Right ventricle myocardium superior (tissue), 1 donor: Measurements from ENCODE around the gene CENPP. TPM values are rescaled to one million over a fixed set of nuclear protein-coding genes. Genes with fewer than 3 reads are reported as not detected.
A peak's percentile ranks its signal among the peaks of the same experiment; 100 is the strongest.

ENCODE experiments used
- ATAC-seq: fragments of 200-7000 bp; cut with Tn5 transposase; one replicate; pipeline ENCODE4 v1.9.1; 2020; ENCODE audit warnings: mild to moderate bottlenecking; ENCODE audit not compliant: poor library complexity
- DNase-seq: peaks from one replicate; pipeline ENCODE4 v3.0.0-alpha.2; 2020
- intact Hi-C: fragments of 100-400 bp; cut with DNase I; formaldehyde crosslinking; loops from one replicate; pipeline ENCODE4 v1.11.2; 2022
- total RNA-seq: library from RNA; stranded (reverse); fragmentation: NEBNext Ultra II Directional; extraction: Animal tissue kit (Norgen Biotek cat#: 25700); gene quantifications from one replicate; pipeline ENCODE4 v1.2.1, GENCODE V29; 2021
- donor health status: DM: no; HTN: yes; CAD: no; lungs with severe emphysema.

The CENPP gene
- total RNA-seq, 1 donor from 2014 or later: 3.0 TPM

DNA sequence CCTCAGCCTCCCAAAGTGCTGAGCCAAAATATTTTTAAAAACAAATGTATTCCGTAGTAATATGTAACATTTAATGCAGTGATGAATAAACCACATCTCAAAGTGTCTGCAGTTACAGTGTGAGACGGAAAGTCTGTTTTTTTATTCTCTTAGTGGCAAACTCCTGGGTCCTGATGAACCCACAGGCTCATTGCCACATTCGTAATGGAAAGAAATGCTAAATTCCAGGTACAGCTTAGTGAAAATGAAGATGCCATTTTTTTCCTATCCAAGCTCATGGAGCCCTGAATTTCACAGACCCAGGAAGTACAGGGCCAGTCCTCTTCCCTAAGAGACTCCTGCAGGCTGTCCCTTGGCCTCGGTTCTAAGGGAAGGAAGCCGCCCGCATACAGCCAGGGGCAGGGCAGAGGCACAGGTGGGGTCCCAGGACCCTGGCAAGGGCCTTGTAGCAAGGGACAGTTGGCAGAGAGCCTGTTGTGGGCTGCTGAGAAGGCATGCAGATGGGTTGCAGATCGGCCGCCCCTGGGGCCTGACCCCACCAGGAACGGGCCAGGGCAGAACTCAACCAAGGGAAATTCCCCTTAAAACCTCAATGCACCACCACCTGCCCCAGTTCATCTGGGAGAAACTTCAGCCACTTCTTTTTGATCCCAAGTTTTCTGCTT lies 308.0 kb downstream of the CENPP start:
- no peak for ATAC-seq
- intact Hi-C loops: loop anchor here (2.0 to 10.0 kb wide), 2 partner anchors 291 to 489 kb away; no protein-coding TSS in a partner anchor
- no peak for DNase-seq

DNA sequence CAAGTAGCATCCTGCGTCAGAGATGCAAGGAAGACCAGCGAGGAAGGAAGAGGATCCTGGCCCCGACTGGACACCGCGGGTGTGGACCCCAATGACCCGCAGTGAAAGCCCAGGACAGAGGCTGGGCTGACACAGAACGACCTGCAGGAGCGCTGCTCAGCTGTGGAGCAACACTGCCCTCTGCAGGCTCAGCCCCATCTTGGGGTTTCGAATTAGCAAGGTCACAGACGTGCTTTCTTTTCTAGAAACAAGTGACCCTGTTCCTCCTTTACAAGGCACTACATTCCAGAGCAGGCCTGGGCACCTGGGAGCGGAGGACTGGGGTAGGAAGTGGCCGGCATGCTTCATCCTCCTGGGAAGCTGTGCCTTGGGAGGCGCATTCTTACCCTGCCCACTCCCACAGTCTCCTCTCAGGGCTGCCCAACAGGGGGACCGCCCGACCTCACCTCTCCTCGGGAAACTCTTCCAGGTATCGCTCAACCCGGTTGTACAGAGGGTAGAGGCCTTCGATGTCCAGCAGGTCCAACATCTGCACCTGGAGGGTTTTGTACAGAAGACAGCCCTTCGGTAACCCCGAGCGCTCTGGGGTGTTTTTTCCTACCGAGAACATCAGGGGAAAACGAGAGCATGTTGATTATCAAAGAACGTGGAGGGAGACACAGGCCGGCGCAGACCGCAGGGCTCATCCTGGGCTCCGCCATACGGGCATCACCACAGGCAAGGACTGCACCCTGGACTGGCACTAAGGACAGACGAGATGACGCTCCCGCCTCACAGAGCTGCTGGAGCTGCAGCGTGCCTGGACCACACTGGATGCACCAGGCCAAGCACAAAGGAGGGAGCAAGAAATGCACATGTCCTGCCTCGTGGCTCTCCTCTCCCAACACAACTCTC lies 309.2 kb downstream of the CENPP start:
- intact Hi-C loops: loop anchor here (2.0 to 10.0 kb wide), 2 partner anchors 292 to 490 kb away; no protein-coding TSS in a partner anchor
- DNase-seq (peak; percentile 88), ATAC-seq (peak; percentile 94)

DNA sequence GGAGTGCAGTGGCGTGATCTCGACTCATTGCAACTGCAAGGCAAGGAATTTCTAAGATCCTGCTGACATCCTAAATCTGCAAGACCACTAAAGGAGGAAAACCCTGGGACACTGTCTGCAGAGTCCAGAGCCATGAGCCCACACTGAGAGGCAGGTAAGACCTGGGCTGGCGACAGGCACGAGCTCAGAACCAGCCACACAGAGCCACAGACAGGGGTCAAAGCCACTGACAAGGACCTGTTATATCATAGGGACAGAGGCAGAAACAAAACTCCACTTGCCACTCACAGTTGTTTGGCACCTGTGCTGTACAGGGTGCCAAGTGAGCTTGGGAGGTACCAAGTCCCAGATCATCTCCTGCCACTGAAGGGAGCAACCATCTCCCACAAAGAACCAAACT lies 310.0 kb downstream of the CENPP start:
- intact Hi-C loops: loop anchor here (2.0 to 10.0 kb wide), 2 partner anchors 293 to 491 kb away; no protein-coding TSS in a partner anchor
- ATAC-seq: no peak
- DNase-seq: no peak

DNA sequence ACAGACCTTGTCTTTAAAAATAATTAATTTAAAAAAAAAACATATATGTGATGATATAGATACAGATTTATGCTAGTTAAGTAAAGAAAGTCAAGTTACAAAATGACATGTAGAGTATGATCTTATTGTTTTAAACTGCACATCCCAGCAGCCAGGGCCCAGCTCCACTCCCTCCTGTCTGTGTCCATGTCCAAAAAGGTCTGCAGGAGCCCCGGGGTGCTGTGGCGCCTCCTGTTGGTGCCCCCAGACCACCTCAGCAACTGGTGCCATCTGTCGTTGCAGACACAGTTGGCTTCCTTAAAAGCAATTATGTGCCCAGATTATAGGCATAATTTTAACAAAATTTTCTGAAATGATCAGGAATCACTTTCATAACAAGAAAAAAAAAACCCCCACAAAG lies 310.9 kb downstream of the CENPP start:
- DNase-seq: no peak
- intact Hi-C loops: loop anchor here (10.0 kb wide), 1 partner anchor 492 kb away; no protein-coding TSS in a partner anchor

DNA sequence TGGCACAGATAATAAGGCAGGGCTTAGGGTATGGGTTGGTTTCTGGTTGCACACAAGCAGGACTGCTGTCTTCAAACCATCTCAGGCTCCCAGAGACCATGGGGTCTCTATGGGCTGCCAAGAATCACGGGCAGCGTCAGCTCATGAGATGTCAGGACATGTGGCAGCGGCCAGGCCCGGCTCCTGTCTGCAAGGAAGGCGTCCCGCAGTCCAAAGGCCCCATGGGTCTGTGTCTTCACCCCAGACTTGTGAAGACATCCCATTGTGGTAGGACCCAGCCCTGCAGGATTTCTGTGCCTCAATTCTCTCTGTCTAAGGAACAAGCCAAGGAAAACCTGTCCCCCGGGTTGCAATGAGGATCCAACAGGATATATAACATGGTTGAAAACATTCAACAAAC lies 311.6 kb downstream of the CENPP start:
- no peak for DNase-seq
- intact Hi-C loops: loop anchor here (10.0 kb wide), 1 partner anchor 493 kb away; no protein-coding TSS in a partner anchor
- no peak for ATAC-seq

More for the DNA sequence above, 310.9 kb downstream of the CENPP start:
- no peak for ATAC-seq

DNA sequence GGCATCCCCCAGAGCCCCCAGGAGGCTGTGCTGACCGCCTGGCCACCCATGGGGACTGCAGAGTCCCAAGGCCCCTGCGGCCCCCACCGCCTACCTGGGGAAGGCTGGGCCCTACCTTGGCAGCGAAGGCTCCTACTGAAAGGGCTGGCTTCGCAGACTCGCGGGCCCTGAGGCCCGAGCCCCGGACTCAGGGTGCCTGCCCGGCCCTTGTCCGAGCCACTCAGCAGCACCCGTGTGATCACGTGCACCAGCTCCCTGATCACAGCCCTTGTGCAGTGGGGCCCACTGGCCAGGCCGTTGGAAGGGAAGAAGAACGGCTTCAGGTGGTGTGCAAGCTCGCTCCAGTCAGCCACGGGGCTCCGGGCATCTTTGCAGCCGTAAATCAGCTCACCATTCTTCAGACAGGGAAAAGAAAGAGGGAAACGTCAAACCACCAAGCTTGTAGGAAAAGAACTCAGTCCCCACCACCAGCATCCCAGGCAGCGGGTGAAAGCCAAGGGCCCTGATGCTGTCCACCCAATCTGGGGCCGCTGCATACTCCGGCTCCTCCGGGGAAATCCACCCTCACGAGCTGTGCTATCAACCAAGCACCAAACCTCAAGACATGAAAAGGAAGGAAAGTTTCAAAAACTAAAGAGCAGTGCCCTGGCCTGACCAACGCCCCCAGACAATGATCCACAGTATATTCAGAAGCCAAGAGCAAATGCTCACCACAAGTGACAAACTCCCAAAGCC lies 312.3 kb downstream of the CENPP start:
- ATAC-seq (no peak), DNase-seq (no peak)
- intact Hi-C loops: loop anchor here (10.0 kb wide), 1 partner anchor 493 kb away; no protein-coding TSS in a partner anchor

DNA sequence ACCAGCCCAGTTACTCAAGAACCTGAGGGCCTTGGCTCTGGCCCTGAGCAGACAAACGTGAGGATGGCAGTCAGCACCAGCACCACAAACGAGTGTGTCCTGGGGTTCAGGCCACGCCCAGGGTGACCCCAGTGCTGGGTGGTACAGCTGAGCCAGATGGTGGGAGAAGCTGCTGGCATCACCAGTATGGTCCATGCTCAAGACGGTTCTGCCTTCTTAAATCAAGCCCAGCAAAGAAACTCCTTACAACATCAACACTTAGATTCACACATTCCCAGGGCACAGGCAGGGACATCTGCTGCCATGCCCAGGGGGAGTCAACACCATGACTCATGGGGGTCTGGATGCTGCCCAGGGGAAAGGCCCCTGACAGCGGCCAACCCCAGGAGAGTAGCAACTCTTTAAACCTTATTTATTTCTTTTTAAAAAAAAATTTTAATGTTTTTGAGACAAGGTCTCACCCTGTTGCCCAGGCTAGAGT lies 312.9 kb downstream of the CENPP start:
- no peak for ATAC-seq
- intact Hi-C loops: loop anchor here (10.0 kb wide), 1 partner anchor 494 kb away; no protein-coding TSS in a partner anchor
- DNase-seq: no peak

DNA sequence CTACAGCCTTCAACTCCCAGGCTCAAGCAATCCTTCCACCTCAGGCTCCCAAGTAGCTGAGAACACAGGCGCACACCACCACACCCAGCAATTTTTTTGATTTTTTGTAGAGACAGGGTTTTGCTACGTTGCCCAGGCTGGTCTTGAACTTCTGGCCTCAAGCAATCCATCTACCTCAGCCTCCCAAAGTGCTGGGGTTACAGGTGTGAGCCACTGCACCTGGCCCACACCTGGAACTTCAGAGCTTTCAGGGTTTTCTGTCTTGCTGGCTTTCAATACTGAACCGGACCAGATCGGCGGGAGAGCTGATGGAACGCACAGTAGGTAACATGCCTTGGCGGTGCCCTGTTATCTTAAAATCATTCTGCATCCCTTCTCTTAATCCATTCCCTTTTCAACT lies 313.4 kb downstream of the CENPP start:
- ATAC-seq: no peak
- intact Hi-C loops: loop anchor here (10.0 kb wide), 1 partner anchor 494 kb away; no protein-coding TSS in a partner anchor
- no peak for DNase-seq

DNA sequence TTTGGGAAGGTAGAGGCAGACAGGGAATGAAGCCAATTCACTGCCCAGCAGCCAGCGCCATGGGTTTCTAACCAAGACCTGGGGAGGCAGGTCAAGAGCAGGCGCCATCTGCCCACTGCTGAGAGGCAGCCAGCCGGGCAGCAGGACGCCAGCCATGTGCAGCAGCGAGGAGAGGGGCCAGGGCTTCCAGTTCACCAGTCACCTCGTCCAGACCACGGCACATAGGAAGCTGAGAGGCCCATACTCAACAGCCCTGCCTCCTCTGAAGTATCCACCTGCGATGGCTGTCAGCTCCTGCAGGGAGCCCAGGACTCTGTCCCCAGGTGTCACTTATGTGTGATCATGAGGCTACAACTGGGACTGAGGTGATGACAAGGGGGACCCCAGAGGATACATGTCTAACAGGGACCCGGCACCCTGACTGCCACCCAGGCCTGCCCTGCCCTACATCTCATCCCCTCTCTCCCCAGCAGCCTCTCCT lies 314.1 kb downstream of the CENPP start:
- intact Hi-C loops: loop anchor here (10.0 kb wide), 1 partner anchor 495 kb away; no protein-coding TSS in a partner anchor
- DNase-seq (no peak), ATAC-seq (no peak)

DNA sequence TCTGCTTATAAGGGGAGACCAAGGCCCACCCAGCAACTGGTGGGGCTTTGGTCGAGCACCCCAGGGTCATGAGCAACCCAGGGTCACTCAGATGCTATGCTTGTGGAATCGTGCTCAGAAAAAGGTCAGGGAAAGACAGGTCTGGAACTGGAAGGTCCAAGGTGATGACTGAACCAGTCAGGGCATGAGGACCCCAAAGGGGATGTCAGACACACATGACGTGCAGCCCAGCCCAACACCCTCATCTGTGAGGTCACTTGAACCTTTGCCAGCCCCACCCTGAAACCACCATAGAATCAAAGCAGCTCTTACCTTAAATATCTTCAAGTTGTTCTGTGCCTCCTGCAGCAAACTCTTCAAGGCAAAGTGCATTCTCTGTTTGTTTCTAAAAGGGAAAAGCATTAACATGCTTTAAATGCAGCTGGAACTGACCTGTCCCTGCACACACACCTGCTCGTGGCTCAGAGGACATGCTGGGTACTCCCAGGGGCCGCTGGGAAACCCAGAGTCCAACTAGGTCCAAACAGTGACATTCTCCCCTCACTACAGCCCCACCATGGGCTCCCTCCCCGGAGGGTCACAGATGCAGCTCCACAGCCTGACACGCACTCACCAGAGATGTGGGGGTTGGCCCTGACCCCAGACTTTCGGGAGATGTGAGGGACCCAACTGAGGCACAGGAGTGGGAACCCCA lies 314.8 kb downstream of the CENPP start:
- no peak for ATAC-seq
- intact Hi-C loops: no loop called here
- no peak for DNase-seq

DNA sequence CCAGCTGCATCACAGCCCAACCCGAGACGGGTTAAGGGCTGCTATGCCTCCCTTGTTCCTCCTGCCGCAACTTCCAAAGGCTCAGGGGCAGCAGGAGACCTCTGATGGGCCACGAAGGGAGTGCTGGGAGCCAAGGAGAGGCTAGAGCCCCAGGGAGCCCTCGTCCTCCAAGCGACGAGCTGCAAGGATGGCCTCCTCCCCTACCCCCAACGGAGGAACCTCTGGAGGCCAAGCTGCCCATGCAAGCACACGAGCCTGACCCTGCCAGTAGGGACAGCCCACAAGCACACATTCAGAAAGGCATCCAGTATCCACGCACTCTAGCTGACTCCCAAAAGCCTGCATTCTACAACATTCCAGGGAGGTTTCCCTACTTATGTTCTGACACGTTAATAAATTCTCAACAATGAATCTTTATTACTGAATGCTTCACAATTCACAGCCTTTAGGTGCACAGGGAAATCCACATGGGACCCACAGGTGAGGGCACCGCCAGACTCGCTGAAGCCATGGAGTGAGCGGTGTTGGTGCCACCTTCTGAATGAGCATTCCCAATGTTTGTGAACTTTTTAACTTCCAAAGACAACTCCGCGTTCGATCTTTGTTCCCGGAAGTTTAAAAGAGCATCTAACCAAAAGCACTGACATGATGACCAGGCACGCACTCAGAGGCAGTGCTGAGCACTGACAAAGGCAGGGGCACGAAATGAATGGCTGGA lies 315.5 kb downstream of the CENPP start:
- DNase-seq (no peak), ATAC-seq (no peak)
- intact Hi-C loops: no loop called here

DNA sequence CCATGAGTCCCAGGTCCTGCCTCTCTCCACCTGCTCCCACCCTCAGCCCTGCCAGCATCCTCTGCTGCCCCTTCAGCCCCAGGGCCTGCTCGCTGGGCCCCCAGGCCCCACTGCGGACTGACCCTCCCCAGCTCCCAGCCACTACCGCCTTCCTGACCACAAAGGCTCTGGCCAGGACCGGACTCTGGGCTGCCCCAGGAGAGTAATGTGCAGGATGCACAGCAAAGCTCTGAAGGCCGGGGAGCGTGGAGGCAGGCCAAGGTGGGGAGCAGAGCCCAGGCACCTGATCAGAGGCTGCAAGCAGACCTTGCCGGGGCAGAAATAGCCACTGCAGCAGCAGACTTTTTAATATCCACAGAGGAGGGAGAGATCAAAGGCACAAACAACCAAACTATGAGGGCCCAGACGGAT lies 316.3 kb downstream of the CENPP start:
- intact Hi-C loops: no loop called here
- no peak for ATAC-seq

DNA sequence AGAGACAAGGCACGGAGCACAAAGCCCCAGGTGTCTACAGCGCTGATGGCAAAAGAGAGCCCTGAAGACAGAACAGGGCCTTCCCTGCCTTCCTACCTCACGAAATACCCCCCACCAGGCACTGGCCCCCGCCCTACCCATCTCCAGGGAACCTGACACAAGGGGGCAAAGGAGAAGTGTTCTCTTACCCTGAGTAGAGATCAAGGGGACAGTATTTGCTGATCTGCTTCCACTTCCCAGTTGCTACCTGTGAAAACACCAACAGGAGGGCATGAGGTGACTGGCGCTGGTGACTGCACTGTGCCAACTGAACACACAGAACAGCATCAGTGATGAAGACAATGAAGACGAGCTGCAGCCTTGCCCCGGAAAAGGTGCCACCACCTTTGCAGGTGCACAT lies 316.8 kb downstream of the CENPP start:
- ATAC-seq (no peak), DNase-seq (no peak)
- intact Hi-C loops: no loop called here

More for the DNA sequence above, 316.3 kb downstream of the CENPP start:
- no peak for DNase-seq

DNA sequence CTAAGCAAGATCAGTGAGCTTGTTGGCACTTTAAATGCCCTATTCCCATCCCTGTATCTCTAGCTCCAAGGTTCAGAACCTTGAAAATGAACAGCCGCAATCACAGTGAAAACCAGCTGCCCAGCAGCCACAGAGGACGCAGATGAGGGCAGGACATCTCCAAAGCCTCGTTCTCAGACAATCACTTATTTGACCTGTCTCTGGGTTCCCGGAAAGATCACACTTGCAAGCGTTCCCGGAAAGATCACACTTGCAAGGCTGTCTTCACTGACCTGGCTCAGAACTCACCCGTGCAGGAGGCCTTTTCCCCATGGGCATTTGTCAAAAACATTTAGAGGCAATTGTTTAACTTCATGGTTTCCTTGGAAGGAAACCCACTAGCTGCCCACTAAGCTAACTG lies 318.5 kb downstream of the CENPP start:
- ATAC-seq (no peak), DNase-seq (no peak)
- intact Hi-C loops: no loop called here

DNA sequence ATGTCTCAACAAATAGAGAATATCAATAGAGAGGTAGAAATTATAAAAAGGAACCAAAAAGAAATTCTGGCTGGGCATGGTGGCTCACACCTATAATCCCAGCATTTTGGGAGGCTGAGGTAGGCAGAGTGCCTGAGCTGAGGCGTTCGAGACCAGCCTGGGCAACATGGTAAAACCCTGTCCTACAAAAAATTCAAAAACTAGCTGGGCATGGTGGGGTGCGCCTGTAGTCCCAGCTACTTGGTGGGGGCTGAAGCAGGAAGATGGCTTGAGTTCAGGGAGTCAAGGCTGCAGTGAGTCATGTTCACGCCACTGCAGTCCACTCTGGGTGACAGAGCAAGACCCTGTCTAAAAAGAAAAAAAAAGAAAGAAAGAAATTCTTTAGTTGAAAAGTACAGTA lies 319.3 kb downstream of the CENPP start:
- no peak for DNase-seq
- no peak for ATAC-seq
- intact Hi-C loops: no loop called here

DNA sequence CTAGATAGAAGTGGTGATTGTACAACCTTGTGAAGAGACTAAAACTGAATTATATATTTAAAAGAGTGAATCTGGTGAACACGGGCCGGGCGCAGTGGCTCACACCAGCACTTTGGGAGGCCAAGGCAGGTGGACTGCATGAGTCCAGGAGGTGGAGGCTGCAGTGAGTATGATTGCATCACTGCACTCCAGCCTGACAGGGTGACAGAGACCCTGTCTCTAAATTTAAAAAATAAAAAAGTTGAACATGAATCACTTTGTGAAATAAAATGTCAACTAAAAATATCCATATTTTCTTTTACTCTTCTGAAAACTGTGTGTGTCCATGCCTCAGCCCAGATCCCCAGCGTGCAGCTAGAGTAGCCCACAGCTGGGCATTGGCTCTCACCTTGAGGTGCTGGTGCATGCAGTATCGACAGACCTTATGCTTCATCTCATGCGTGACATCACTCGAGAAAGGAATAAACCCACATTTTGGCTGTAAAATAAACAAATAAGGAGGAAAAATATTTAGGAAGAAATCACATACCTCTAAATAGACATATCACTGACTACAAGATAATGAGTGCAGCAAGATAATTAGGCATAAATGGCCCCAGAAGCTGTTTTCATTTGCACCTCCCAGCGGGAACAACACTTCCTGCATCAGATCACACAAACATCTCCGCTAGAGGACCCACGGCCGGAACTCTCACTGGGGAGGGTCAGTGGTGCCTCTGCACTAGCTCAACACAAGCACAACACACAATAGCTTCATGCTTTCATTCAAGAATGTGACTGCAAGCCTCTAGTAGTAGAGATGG lies 322.1 kb downstream of the CENPP start:
- intact Hi-C loops: no loop called here
- DNase-seq: no peak
- ATAC-seq: no peak
